CD4-positive, alpha-beta T cell (primary cell): Measurements from ENCODE around the gene PDE9A. TPM values are rescaled to one million over a fixed set of nuclear protein-coding genes. Genes with fewer than 3 reads are reported as not detected.

Experiments
- ATAC-seq: fragments of 200-7000 bp; cut with Tn5 transposase; one replicate; pipeline ENCODE4 v1.10.0; 2022; ENCODE audit warnings: mild to moderate bottlenecking; ENCODE audit not compliant: poor library complexity
- CTCF ChIA-PET: fragments of 350-600 bp; sonication (Branson Sonifier 250); formaldehyde crosslinking; loops from one replicate; lab custom pipeline; 2021; ENCODE audit warnings: antibody characterized with exemption, inconsistent platforms; lab: Charles Lee
- POLR2A ChIA-PET: fragments of 350-600 bp; sonication (Branson Sonifier 250); formaldehyde crosslinking; loops from one replicate; lab custom pipeline; 2021; ENCODE audit warnings: antibody characterized with exemption, inconsistent platforms; lab: Charles Lee
- DNase-seq, 14 experiments: peaks; one replicate each; pipeline ENCODE4 v3.0.0-alpha.2; 2013 to 2020; ENCODE audit warnings: mixed read lengths in 2 of 14
- H3K27ac ChIP-seq, 2 donors: one replicate each; pipeline versions ENCODE4 v1.5.1 to v1.7.0; 2013; ENCODE audit warnings: low read length in 2 of 2, low read depth in 1 of 2, mild to moderate bottlenecking in 1 of 2
- H3K27me3 ChIP-seq, 2 experiments: 1 replicate in 1 of 2; 2 replicates in 1 of 2; pipeline versions ENCODE4 v1.6.1 to v1.7.0; 2013; ENCODE audit warnings: low read length in 2 of 2, control low read depth in 1 of 2, mild to moderate bottlenecking in 1 of 2, moderate library complexity in 1 of 2; ENCODE audit not compliant: insufficient read depth in 2 of 2, control insufficient read depth in 1 of 2
- H3K36me3 ChIP-seq: one replicate; pipeline ENCODE4 v1.6.1; 2013; ENCODE audit warnings: low read length, control low read depth; ENCODE audit not compliant: insufficient read depth
- H3K4me1 ChIP-seq: one replicate; pipeline ENCODE4 v1.6.1; 2013; ENCODE audit warnings: low read length, control low read depth; ENCODE audit not compliant: insufficient read depth
- H3K4me3 ChIP-seq: one replicate; pipeline ENCODE4 v1.5.1; 2013; ENCODE audit warnings: mild to moderate bottlenecking, low read length, moderate library complexity
- H3K9me3 ChIP-seq, 2 experiments: 1 replicate in 1 of 2; 2 replicates in 1 of 2; pipeline versions ENCODE4 v1.6.1 to v1.7.0; 2013; ENCODE audit warnings: low read length in 2 of 2, mild to moderate bottlenecking in 2 of 2, control low read depth in 1 of 2, moderate library complexity in 1 of 2; ENCODE audit not compliant: control insufficient read depth in 1 of 2, insufficient read depth in 1 of 2
- H3K27ac Mint-ChIP-seq: one replicate; pipeline ENCODE4 v1.8.0; 2020; ENCODE audit warnings: mixed read lengths
- H3K27me3 Mint-ChIP-seq: one replicate; pipeline ENCODE4 v1.8.0; 2021; ENCODE audit warnings: mixed read lengths
- H3K36me3 Mint-ChIP-seq: one replicate; pipeline ENCODE4 v1.8.0; 2021; ENCODE audit warnings: low read depth, mixed read lengths
- H3K4me1 Mint-ChIP-seq: one replicate; pipeline ENCODE4 v1.8.0; 2021; ENCODE audit warnings: low read depth, mixed read lengths
- H3K4me3 Mint-ChIP-seq: one replicate; pipeline ENCODE4 v1.8.0; 2020; ENCODE audit warnings: mild to moderate bottlenecking, mixed read lengths
- H3K9me3 Mint-ChIP-seq: one replicate; pipeline ENCODE4 v1.8.0; 2020; ENCODE audit warnings: mixed read lengths
- intact Hi-C, 2 experiments: fragments of 100-400 bp; cut with DNase I in 1 of 2; cut with micrococcal nuclease in 1 of 2; formaldehyde crosslinking; loops; one replicate each; pipeline versions ENCODE4 v1.15.1 to v1.9.0; 2023 to 2025; cut with DNase I, micrococcal nuclease
- total RNA-seq, 174 experiments: library from RNA in 2 of 174; stranded (reverse) in 2 of 174; gene quantifications; one replicate each; pipeline ENCODE4 v1.2.3 and lab custom pipeline; 2021 to 2026
- TF ChIP-seq, protein P1 (sequence below): fragments of 200-600 bp; IDR thresholded peaks from one replicate; pipeline ENCODE4 v1.8.0; 2022; ENCODE audit warnings: antibody characterized with exemption, mild to moderate bottlenecking

PDE9A gene
- total RNA-seq, 2 experiments from 2014 or later, result 12.6 to 13.2 TPM

- no peaks in the 10 kb centered on the region for H3K27me3 ChIP-seq
- POLR2A ChIA-PET, result no interaction called here
- peaks cover 4% of the 10 kb centered on the region for H3K4me1 Mint-ChIP-seq
- H3K36me3 ChIP-seq, result no peaks in the 10 kb centered on the region
- TF ChIP-seq, protein P1, sequence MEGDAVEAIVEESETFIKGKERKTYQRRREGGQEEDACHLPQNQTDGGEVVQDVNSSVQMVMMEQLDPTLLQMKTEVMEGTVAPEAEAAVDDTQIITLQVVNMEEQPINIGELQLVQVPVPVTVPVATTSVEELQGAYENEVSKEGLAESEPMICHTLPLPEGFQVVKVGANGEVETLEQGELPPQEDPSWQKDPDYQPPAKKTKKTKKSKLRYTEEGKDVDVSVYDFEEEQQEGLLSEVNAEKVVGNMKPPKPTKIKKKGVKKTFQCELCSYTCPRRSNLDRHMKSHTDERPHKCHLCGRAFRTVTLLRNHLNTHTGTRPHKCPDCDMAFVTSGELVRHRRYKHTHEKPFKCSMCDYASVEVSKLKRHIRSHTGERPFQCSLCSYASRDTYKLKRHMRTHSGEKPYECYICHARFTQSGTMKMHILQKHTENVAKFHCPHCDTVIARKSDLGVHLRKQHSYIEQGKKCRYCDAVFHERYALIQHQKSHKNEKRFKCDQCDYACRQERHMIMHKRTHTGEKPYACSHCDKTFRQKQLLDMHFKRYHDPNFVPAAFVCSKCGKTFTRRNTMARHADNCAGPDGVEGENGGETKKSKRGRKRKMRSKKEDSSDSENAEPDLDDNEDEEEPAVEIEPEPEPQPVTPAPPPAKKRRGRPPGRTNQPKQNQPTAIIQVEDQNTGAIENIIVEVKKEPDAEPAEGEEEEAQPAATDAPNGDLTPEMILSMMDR, result no peak
- DNase-seq (no peak), ATAC-seq (no peak)
- H3K9me3 ChIP-seq, result peaks cover 0 to 10% of the 10 kb centered on the region in 2 experiments
- intact Hi-C loops, result loop anchor here in 1 of 2 experiments (5.0 kb wide), 1 partner anchor 129 kb away; no protein-coding TSS in a partner anchor
- CTCF ChIA-PET, result no interaction called here
- no peak overlapping the region for H3K27ac Mint-ChIP-seq
- no peak overlapping the region for H3K4me3 ChIP-seq
- no peak overlapping the region for H3K4me3 Mint-ChIP-seq
- no peaks in the 10 kb centered on the region for H3K9me3 Mint-ChIP-seq
- H3K4me1 ChIP-seq, result peaks cover 5% of the 10 kb centered on the region
- H3K27me3 Mint-ChIP-seq, result no peaks in the 10 kb centered on the region
- H3K36me3 Mint-ChIP-seq, result no peaks in the 10 kb centered on the region
- no peak overlapping the region for H3K27ac ChIP-seq
Observed at GRCh38 chr21:42668298-42668992, 15.0 kb downstream of the PDE9A start.

DNA sequence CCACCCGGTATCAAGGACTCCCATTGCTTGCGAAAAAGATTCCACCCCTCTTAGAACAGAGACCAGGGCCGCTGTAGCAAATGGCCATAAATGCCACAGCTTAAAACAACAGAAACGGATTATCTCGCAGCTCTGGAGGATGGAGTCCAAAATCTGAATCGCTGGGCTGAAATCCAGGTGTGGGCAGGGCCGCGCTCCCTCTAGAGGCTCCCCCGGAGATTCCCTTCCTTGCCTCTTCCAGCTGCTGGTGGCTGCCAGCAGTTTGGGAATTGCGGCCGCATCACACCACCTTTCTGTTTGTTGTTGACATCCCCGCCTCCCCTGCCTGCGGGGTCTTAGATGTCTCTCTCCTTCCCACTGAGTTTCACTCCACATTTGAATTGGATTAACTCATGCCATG is 15.6 kb downstream of the PDE9A start:
- Histone ChIP-seq H3K27ac (no peak overlapping the region), H3K9me3 (peaks cover 0 to 10% of the 10 kb centered on the region in 2 experiments), H3K27me3 (no peaks in the 10 kb centered on the region), H3K4me1 (peaks cover 5% of the 10 kb centered on the region), H3K36me3 (no peaks in the 10 kb centered on the region), H3K4me3 (no peak overlapping the region)
- Mint-ChIP-seq H3K27me3 (no peaks in the 10 kb centered on the region), H3K9me3 (no peaks in the 10 kb centered on the region), H3K4me1 (peaks cover 4% of the 10 kb centered on the region), H3K36me3 (no peaks in the 10 kb centered on the region), H3K27ac (no peak overlapping the region), H3K4me3 (no peak overlapping the region)
- ATAC-seq (no peak), DNase-seq (no peak)
- TF ChIP-seq, protein P1, result no peak
- POLR2A ChIA-PET, result interaction anchor here (0.9 kb wide), 1 partner anchor 16 kb away, joined by 4 read pairs; no protein-coding TSS in a partner anchor
- CTCF ChIA-PET, result no interaction called here
- intact Hi-C loops, result loop anchor here in 1 of 2 experiments (5.0 kb wide), 1 partner anchor 128 kb away; no protein-coding TSS in a partner anchor

DNA sequence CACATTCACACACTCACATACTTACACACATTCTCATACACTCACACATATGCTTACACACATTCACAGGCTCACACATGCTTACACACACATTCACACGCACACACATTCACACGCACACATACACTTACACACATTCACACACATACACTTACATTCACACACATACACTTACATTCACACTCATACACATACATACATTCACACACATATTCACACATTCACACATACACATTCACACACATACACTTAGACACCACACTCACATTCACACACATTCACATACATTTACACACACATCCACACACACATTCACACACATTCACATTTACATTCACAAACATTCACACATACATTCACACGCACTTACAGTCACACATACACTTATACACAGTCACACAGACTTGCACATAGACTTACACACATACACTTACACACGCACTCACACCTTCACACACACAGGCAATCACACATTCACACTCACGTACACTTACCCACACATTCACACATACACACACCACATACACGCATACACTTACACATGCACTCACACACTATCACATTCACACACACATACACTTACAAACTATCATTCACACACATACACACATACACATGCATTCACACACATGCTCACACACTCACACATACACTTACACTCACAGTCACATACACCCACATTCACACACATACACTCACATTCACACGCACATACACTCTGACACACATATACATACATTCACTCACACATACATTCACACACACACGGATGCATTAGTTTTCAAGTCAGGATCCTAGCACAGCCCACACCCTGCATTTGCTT is 16.8 kb downstream of the PDE9A start:
- no peak overlapping the region for H3K4me3 ChIP-seq
- peaks cover 0 to 10% of the 10 kb centered on the region in 2 experiments for H3K9me3 ChIP-seq
- ATAC-seq (peak; percentile 32), DNase-seq (no peak)
- no peak overlapping the region for H3K27ac Mint-ChIP-seq
- TF ChIP-seq, protein P1, result no peak
- intact Hi-C loops, result no loop called here
- no peaks in the 10 kb centered on the region for H3K27me3 ChIP-seq
- ChIA-PET POLR2A (interaction anchor here (1.1 kb wide), 1 partner anchor 68 kb away, joined by 4 read pairs; no protein-coding TSS in a partner anchor), CTCF (no interaction called here)
- no peaks in the 10 kb centered on the region for H3K27me3 Mint-ChIP-seq
- H3K4me3 Mint-ChIP-seq, result no peak overlapping the region
- no peaks in the 10 kb centered on the region for H3K9me3 Mint-ChIP-seq
- peaks cover 3% of the 10 kb centered on the region for H3K4me1 Mint-ChIP-seq
- no peaks in the 10 kb centered on the region for H3K36me3 ChIP-seq
- H3K36me3 Mint-ChIP-seq, result no peaks in the 10 kb centered on the region
- H3K4me1 ChIP-seq, result peaks cover 5% of the 10 kb centered on the region
- no peak overlapping the region for H3K27ac ChIP-seq
